PC-3 (cell line): Measurements from ENCODE around the gene PWWP2B.

Experiments used
- CTCF ChIP-seq: fragments of 300-600 bp; sonication (generic); conservative IDR thresholded peaks from 2 replicates; pipeline ENCODE4 v1.5.1; 2017; ENCODE audit warnings: antibody characterized with exemption, low read depth, mild to moderate bottlenecking, low read length
- EZH2phosphoT487 ChIP-seq: fragments of 300-600 bp; sonication (generic); IDR thresholded peaks from 2 replicates; pipeline ENCODE4 v1.6.1; 2018; ENCODE audit warnings: mild to moderate bottlenecking, antibody characterized with exemption, low read length, borderline replicate concordance

DNA sequence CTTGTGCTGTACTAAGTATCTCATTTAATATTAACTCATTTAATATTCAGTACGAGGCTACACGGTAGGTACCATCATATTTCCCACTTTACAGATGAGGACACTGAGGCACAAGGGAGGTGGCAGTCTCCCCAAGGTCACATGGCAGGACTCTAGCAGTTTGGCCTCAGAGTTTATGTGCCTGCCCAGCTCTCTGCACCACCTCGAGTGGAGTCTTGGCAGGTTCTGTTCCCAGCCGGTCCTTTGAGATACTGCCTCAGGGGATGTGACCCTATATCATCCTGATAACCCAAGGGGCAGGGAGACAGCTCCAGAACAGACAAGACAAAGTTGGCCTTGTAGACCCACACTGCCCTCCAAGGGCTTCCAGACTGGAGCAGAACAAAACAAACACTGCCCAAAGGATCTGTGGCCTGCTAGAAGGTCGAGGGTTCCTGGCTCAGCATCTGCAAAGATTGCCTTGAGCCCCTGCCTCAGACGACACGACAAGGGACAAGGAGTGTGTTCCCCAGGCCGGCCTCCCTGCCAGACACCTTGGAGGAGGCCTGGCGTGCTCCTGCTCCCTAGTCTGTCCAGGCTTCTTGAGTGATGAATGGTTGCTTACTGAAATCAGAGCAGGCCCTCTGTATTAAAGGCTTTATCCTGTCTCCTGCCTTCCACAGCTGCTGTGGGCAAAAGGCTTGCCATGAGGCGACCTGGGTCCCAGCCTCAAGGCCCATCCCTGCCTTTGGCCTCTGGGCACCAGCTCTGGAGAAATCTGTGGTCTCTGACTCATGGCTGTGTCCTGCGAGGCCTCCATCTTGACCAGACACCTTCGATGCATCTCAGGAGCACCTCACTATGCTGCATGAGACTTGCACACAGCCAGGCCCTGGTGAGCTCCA is 3.9 kb upstream of the PWWP2B start:
- TF ChIP-seq CTCF, result no peak
- TF ChIP-seq EZH2phosphoT487, result no peak
